ENCODE results near the gene ZGRF1. TPM values are rescaled to one million over a fixed set of nuclear protein-coding genes. Genes with fewer than 3 reads are reported as not detected.
A peak's percentile ranks its signal among the peaks of the same experiment; 100 is the strongest.

The ZGRF1 gene
- total and polyA plus RNA-seq, 2 donors (not counting 3 experiments of a cell fraction or from before 2014, with no cell fraction given) = 2.4 to 14.4 TPM

- no peak for TF ChIP-seq MYC (IDR thresholded peaks at IDR 0.05; ENCODE audit: low read depth, low read length)
- no peak for TF ChIP-seq POLR2AphosphoS5 (IDR thresholded peaks at IDR 0.05; ENCODE audit: insufficient read depth, low read depth, low read length)
- TF ChIP-seq JUN (IDR thresholded peaks at IDR 0.05; ENCODE audit: borderline replicate concordance, insufficient read depth, insufficient read length, low read depth) = no peak
- no peak for TF ChIP-seq POLR2A (IDR thresholded peaks at IDR 0.05; ENCODE audit: low read depth, low read length)
- TF ChIP-seq MAX (IDR thresholded peaks at IDR 0.05; ENCODE audit: insufficient read depth, insufficient read length) = no peak
- peak; percentile 90 for TF ChIP-seq EZH2 (IDR thresholded peaks at IDR 0.05; ENCODE audit: borderline replicate concordance, low read depth, low read length, severe bottlenecking)
- dilution Hi-C loops (cut with MboI; ENCODE audit: extremely low pct_ligation_motif_present, low sequenced_read_pairs) (no loop called here), intact Hi-C loops (cut with micrococcal nuclease) (no loop called here)
- Histone ChIP-seq H3K4me1 (ENCODE audit: control insufficient read depth, extremely low read depth, insufficient read depth, low read length) (peaks cover 12% of the 10 kb centered on the region), H3K4me3 (replicated peaks in 1 of 3; ENCODE audit: insufficient read depth in 1 of 3, low read depth in 1 of 3, low read length in 3 of 3) (no peak overlapping the region), H2AFZ (ENCODE audit: low read depth, low read length) (no peak overlapping the region), H3K27ac (ENCODE audit: insufficient read depth, low read depth, low read length) (no peak overlapping the region), H3K9ac (replicated peaks; ENCODE audit: extremely low read depth, insufficient read depth, low read length) (no peak overlapping the region), H3K27me3 (ENCODE audit: control insufficient read depth in 2 of 2, insufficient read depth in 2 of 2, low read length in 2 of 2) (peaks cover 68 to 91% of the 10 kb centered on the region in 2 experiments), H3K9me1 (replicated peaks; ENCODE audit: control insufficient read depth, extremely low read depth, insufficient read depth, low read length) (no peaks in the 10 kb centered on the region), H3K9me3 (replicated peaks; ENCODE audit: control insufficient read depth, insufficient read depth, low read length) (no peaks in the 10 kb centered on the region), H4K20me1 (replicated peaks; ENCODE audit: control insufficient read depth, extremely low read depth, insufficient read depth, low read length) (no peaks in the 10 kb centered on the region), H3K79me2 (ENCODE audit: control insufficient read depth, insufficient read depth, low read length) (no peaks in the 10 kb centered on the region), H3K36me3 (ENCODE audit: control insufficient read depth in 2 of 2, extremely low read depth in 1 of 2, insufficient read depth in 2 of 2, low read length in 2 of 2) (no peaks in the 10 kb centered on the region), H3K4me2 (ENCODE audit: insufficient read depth, low read length) (no peak overlapping the region)
- CTCF ChIA-PET = interaction anchor here (0.9 to 2.3 kb wide), 5 partner anchors 8 to 14 kb away, joined by 3 to 16 read pairs (median 4); no protein-coding TSS in a partner anchor
- POLR2A ChIA-PET = interaction anchor here (0.6 kb wide), 1 partner anchor 11 kb away, joined by 6 read pairs; no protein-coding TSS in a partner anchor
- no TSS peak for BruUV-seq (replicated peaks)
- FAIRE-seq (no peak), DNase-seq (ENCODE audit: low read depth, low spot score) (no peak)
Measured at GRCh38 chr4:112511093-112511802, 125.5 kb downstream of the ZGRF1 start.

Data from endothelial cell of umbilical vein (primary cell).